C4-2B (cell line): ENCODE results near the gene KLC4.

ENCODE experiments used
- ZFX ChIP-seq: fragments of 450-650 bp; IDR thresholded peaks from 2 replicates; pipeline ENCODE4 v1.6.1; 2017
- TF ChIP-seq, protein P1 (sequence below): fragments of 450-650 bp; conservative IDR thresholded peaks from 2 replicates; pipeline ENCODE4 v1.5.1; 2017; ENCODE audit warnings: mild to moderate bottlenecking

DNA sequence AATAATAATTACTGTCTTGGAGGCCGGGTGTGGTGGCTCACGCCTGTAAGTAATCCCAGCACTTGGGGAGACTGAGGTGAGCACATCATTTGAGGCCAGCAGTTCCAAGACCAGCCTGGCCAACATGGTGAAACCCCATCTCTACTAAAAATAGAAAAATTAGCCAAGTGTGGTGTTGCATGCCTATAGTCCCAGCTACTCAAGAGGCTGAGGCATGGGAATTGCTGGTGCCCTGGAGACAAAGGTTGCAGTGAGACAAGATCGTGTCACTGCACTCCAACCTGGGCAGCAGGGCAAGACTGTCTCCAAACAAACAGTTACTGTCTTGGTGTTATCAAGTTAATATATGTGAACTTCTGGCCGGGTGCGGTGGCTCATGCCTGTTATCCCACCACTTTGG, 33.1 kb upstream of the KLC4 start:
- TF ChIP-seq, protein P1, sequence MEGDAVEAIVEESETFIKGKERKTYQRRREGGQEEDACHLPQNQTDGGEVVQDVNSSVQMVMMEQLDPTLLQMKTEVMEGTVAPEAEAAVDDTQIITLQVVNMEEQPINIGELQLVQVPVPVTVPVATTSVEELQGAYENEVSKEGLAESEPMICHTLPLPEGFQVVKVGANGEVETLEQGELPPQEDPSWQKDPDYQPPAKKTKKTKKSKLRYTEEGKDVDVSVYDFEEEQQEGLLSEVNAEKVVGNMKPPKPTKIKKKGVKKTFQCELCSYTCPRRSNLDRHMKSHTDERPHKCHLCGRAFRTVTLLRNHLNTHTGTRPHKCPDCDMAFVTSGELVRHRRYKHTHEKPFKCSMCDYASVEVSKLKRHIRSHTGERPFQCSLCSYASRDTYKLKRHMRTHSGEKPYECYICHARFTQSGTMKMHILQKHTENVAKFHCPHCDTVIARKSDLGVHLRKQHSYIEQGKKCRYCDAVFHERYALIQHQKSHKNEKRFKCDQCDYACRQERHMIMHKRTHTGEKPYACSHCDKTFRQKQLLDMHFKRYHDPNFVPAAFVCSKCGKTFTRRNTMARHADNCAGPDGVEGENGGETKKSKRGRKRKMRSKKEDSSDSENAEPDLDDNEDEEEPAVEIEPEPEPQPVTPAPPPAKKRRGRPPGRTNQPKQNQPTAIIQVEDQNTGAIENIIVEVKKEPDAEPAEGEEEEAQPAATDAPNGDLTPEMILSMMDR: no peak
- no peak for TF ChIP-seq ZFX
